Right forelimb (tissue), 1 donor: Measurements from ENCODE around the gene HTT.

ENCODE experiments used
- DNase-seq: peaks from one replicate; pipeline ENCODE4 v3.0.0-alpha.2; 2018

The HTT gene

DNA sequence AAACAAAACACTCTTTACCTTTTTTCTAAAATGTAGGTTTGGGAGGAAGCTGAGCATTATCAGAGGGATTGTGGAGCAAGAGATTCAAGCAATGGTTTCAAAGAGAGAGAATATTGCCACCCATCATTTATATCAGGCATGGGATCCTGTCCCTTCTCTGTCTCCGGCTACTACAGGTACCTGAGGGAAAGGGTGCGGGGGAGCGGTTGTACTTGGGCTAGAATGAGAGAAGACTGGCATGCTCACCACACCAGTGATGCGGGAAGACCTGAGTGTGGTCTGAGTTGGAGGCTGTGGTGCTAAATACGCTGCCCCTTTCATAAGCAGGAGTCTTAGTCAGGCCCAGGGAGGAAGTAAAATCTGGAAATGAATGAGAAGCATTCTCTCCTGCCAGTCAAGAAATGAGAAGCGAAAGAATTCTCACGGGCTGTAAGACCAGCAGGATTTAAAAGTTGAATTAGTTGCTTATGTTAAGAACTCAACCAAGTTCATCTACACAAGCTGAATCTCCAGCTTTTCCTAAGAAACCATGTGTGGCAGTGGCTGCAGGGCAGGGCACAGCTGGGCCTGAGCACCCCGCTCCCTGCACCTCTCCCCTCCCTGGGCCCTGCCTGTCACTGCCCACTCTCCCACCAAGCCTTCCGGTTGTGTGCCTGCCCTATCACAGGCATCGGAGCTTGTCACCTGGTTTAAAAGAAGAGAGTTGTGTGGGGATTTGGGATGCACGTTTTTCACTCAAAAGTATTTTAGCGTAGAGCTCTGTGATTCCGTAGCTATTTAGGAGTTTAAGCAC, 149.7 kb downstream of the HTT start:
- no peak for DNase-seq

DNA sequence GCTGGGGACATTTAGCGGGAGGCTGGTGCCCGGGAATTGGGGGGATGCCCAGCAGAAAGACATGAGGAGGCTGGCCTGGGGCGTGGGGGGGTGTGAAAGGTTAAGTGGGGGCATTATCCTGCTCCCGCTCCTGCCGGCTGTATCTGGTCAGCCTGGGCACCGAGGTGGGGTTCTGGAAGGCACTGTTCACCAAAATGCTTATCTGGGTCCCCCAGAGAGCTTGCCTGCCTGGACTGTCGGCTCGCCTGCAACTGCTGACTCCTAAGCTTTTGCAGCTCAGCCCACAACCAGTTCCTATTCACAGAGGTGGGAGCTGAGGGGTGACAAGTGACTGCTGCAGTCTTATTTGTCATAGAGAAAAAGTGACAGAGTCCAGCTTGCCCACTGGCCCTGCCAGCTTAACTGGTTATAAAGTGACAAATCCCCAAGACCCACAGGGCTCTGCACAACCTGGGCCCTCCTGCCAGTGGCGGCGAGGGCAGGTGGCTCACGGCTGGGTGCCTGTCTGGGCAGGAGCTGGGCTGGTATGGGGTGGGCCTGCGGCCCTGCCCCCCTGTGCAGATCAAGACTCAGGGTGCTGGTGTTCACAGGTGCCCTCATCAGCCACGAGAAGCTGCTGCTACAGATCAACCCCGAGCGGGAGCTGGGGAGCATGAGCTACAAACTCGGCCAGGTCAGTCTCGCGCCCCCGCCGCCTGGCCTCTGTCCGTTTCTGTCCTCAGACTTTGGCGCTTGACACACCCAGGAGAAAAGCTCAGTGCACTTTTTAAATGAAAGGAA, 150.8 kb downstream of the HTT start:
- no peak for DNase-seq

DNA sequence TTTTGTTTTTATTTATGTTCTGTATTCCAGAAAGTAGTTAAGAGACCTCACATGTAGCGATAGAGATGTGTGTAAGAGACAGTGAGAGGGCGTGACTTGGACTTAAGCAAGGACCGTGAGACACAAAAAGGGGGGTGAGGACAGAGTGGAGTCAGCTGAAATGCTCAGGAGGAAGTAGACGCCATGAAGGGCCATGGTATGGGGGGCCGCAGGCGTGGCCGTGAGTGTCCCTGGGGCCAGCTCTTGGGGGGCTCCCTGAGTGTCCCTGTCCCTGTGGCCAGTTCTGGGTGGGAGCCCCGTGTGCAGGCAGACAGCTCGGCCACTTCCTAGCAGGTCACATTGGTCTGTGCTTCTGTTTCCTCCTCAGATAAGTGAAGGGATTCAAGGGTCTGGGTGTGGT, 151.5 kb downstream of the HTT start:
- DNase-seq, result no peak

DNA sequence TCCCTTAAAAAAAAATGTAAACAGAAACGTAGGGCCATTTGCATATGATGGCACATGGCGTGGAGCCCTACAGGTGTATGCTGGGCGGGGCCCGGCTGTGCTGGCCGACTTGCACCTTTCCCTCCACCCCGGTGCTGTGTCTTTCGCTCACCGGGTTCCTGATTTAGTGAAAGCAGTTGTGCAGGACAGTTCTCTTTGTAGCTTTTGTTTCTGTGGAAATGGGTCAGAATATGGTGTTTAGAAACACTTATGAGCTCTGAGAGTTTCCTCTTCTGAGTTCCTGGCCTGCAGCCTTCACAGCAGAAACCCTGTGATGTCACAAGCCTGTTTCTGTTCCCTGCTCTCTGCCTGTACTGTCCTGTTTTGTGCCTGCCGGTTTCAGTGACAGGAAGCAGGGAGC, 152.0 kb downstream of the HTT start:
- no peak for DNase-seq

DNA sequence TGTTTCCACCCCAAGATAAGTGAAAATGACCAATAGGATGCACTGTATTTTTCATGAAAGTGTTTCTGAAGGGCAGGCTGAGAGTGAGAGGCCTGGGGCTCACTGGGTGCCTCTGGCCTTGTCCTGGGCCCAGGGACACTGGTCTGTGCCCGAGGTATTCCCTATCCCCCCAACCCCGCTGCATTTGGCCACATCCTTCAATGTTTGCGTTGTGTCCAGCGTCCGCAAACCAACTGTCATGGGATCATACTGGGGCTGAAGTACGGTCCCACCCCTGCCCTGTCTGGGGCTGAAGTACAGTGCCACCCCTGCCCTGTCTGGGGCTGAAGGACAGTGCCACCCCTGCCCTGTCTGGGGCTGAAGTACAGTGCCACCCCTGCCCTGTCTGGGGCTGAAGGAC, 152.5 kb downstream of the HTT start:
- no peak for DNase-seq

DNA sequence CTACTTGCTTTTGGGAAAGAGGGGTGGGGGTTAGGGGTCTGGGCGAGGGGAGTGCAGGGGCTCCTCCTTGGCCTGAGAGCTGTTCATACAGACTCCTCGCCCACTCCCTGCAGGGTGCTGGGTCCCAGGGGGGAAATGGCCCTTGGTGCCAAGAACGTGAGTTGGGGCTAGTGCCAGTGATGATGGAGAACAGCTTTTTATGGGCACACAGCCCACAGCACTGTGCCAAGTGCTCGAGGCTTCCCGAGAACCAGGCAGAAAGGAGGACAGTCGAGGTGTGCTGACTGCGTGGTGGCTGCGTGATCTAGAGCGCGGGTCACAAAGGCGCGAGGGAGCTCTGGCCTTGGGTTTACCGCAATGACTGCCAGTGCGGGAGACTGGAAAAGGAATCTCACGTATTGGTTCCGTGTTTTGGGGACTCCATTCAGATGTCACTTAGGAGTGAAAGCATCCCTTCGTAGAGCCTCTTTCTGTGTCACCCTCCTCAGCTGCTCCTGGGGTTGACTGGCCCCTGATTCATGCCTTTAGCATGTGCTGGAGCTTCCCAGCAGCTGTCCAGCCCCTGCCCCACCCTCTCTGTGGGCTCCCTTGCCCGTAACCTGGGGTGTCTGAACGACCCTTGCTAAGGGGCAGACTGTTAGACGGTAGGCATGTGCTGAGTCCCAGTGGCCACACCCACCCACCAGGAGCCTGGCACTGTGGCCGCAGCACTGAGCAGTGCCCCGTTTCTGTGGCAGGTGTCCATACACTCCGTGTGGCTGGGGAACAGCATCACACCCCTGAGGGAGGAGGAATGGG, 153.6 kb downstream of the HTT start:
- DNase-seq, result no peak

DNA sequence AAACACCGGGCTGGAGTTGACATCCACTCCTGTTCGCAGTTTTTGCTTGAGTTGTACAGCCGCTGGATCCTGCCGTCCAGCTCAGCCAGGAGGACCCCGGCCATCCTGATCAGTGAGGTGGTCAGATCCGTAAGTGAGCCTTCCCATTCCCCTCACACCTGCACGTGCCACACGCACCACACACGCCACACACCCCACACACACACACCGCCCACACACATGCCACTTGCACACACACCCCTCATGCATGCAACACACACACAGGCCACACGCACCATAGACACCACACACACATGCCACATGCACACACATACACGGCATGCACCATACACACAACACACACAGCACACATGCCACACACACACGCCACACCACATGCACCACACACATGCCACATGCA, 154.4 kb downstream of the HTT start:
- no peak for DNase-seq

DNA sequence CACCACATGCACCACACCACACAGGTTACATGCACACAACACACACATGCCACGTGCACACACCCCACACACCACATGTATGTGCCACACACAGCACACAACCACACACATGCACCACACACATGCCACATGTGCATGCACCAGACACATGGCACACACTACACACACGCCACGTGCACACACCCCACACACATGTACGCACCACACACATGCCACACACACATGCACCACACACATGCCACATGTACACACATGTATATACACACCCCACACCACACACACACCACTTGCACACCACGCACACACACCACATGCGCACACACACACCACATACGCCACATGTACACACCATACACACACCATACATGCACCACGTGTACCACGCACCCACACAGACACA, 154.8 kb downstream of the HTT start:
- DNase-seq, result no peak

DNA sequence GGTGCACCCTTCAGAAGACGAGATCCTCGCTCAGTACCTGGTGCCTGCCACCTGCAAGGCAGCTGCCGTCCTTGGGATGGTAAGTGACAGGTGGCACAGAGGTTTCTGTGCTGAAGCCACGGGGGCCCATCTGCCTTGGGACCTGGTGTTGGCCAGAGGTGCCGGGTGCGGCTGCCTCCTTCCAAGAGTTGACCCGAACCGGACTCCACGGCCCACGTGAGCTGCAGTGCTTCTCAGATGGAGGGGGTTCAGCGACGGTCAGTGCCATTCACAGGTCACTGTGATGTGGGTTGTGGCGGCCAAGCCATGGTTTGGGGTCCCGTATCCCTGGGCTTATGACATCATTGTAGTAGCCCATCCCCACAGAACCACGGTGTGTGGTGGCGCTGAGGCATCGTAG, 155.5 kb downstream of the HTT start:
- DNase-seq, result no peak

DNA sequence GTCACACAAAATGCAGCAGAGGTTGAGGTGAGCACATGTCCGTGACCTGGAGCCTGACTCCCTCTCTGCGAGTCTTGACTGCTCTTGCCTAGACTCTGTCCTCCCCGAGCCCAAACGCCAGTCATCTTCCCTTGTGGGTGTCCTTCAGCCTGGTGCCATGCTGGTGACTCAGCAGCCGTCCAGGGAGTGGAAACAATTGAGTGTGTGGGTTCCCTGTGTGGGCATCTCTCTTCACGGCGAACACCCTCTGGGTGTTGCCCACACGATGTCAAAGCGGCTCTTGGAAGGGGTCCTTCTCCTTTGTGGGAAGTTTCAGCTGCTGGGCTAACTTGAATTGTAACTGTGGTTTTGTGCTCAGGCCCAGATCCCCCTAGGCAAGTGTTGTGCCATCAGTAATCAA, 157.0 kb downstream of the HTT start:
- no peak for DNase-seq

DNA sequence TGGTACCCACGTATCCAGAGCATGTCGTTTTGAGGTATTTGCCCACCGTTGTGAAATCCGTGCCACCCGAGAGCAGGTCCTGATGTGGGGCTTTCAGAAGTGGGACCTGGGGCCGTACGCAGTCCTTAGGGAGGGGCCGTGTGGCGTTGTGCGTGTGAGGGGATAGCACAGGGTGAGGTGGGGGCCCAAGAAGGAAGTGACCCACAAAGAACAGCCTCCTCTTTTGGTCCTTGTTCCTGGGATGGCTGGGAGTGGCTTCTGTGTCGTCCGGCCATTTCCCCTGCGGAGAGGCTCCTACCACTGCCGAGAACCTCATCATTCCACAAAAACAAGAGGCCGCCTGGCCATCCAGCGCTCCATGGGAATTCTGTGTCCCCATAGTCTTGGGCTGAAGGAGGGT, 157.5 kb downstream of the HTT start:
- DNase-seq, result no peak

DNA sequence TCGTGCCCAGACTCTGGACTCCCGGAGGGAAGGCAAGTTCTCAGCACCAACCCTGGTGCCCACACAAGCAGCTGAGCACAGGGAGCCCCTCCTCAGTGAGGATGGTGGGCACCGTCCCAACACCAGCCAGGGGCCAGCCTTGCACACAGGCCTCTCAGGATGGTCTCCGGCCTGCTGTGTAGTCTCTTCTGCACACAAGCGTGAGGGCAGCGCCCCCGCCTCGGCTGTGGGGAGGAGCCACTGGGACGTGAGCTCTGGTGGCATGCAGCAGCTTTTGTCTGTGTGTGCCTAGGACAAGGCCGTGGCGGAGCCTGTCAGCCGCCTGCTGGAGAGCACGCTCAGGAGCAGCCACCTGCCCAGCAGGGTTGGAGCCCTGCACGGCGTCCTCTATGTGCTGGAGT, 158.4 kb downstream of the HTT start:
- no peak for DNase-seq

DNA sequence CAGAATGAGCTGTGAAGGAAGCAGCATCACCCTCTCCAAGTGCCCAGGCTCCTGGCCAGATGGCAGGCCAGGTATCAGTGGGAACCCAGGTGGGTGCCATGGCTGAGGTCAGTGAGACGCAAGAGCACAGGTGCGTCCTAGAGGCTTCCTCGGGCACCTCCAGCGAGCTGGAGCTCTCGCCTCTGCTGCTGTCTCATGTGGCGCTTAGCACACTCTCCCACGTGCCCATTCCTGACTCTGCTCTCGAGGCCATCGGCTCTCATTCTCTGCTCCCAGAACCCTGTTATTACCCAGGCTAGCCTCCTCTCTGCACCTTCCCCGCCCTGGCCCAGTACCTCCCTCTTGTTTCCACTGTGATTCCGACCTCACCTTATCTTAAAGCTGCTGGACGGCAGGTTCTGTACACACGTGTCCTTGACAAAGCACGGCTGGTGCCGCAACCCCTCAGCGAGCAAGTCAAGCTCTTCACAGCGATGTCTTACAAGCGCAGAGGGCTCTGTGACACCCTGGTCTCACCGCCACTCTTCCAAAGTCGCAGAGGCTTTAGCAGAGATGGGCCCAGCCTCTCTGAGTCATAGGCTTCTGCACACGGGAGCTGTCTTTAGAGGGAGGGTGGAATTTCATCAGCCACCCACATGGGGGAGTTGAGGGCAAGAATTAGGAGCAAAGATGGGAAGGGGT, 159.1 kb downstream of the HTT start:
- no peak for DNase-seq

DNA sequence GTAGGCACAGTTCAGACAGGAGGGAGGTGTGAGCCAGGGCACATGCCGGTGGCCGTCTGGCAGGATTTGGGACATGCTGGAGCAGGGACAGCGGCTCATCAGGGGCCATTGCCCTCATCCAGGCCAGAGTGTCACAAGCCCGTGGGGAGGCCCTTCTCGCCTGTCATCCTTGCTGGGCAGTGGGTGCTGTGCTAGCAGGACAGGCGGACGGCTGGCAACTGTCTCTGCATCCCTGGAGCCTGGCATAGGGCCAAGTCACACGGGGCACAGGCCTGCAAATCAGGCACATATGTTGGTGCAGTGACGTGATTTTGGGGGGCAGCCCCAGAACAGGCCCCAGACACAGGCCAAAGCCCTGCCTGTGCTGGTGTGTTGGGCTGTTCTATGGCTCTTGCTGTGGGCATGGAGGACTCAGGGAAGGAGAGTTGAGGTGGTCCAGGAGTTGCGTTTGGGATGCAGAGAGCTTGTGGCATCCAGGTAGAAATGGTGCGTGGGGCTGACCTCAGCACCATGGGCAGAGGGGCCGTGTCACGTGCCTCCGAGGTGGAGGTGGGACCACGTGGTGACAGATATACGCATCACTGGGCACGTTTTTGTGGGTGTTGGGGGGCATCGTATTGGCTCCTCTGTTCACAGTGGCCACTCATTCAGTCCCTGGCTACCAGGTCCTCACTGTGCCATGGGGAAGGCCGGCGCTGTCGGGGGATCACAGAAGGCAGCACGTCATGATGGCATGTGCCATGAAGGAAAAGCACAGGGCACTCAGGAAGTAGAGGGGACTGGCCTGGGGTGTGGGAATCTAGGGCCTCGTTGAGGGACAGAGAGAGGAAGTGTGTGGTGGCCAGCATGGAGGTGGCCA, 159.9 kb downstream of the HTT start:
- DNase-seq, result no peak

DNA sequence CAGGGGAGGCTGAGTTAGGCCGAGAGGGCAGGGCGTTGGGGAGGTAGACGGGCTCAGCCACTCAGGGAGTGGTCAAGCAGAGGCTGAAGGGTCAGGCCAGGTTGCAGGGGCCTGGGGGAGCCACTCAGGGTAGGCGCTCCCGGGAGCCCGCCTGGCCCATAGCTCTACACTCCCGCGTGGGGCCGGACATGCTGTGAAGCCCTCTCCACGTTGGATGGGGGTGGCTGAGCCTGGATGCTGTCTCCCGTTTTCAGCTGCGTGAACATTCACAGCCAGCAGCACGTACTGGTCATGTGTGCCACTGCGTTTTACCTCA, 160.5 kb downstream of the HTT start:
- DNase-seq, result no peak

DNA sequence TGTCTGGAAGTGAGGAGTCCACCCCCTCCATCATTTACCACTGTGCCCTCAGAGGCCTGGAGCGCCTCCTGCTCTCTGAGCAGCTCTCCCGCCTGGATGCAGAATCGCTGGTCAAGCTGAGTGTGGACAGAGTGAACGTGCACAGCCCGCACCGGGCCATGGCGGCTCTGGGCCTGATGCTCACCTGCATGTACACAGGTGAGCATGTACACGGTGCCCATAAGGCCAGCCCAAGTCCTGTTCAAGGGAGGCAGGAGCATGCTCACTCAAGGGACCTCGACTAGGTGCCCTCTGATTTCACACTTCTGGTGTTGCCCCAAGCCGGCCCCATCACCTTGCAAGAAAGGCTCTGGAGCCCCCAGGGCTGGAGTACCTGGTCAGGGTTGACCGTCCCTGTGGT, 161.1 kb downstream of the HTT start:
- no peak for DNase-seq

DNA sequence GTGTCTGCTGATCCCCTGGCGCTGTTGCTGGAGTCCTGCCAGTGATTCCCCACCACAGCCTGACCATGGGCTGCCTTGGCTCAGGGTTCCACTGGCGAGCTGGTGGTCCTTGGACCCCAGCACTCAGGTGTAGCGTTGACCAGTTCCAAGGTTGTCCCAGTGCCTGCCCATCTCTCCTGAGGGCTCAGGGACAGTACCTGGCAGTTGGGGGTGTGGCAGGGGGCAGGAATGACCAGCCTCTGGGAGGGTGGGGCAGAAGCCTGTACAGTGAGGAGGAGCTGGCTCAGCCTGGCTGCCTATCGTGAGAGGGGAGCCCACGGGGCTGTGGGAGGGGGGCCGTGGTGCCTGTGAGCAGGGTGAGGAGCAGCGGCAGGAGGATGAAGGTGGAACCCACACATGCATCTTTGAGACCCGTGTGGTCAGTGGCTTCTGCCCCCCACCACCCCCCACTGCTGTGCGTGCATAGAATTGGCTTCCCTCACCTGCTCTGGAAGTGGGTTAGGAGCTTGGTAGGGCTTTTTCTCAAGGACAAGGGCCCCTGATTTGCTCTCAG, 161.9 kb downstream of the HTT start:
- no peak for DNase-seq

DNA sequence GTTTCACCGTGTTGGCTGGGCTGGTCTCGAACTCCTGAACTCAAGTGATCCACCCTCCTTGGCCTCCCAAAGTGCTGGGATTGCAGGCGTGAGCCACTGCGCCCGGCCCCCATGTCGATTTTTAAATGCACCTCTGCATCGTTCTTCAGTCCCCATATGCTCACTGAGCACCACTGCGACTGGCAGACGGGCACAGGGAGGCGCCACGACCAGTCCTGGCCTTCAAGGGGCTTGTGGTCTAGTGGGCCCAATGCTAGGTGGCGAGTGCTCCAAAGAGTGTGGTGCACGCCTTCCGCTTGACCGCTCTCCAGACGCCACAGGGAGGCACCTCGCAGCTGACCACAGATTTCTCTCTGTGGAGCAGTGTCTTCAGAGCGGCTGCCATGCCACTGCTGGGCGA, 162.8 kb downstream of the HTT start:
- no peak for DNase-seq

DNA sequence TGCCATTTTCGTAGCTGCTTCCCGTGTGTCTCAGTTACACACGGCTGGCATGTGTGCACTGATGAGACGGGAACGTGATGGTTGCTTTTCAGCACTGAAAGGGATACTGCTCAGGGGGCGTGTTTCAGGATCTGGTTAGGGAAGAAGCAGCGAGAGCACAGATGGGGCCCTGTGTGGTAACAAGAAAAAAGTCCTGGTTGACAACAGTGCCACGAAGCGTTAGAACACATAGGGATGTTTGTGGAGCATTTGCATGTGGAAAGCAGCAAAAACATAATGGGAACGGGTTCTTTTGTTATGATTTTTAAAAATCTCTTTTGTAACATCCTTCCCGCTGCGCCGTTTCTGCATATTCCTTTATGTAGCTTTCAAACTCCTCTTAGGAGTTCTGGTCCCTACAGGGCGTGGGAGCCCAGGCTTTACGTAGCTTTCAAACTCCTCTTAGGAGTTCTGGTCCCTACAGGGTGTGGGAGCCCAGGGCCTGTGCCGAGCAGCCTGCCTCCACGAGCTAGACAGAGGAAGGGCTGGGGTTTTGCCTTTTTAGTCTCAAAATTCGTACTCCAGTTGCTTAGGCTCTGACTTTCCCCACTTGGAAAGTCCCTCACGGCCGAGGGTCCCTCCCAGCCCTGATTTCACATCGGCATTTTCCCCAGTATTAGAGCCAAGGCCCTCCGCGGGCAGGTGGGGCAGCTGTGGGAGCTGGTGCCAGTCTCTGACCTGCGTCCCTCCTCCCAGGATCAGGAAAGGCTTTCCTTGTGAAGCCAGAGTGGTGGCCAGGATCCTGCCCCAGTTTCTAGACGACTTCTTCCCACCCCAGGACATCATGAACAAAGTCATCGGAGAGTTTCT, 163.5 kb downstream of the HTT start:
- DNase-seq, result no peak

DNA sequence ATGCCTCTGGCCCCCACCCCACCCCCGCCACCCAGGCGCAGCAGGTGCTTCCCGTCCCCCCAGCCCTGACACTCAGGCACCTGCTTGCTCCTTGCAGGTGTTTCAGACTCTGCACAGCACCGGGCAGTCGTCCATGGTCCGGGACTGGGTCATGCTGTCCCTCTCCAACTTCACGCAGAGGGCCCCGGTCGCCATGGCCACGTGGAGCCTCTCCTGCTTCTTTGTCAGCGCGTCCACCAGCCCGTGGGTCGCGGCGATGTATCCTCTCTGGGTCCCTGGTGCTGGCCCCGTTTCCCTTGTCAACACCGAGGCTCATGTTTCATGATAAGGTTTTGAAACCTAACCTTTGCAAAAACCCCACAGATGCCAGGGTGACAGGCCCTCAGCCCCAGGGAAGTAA, 164.2 kb downstream of the HTT start:
- DNase-seq, result no peak

DNA sequence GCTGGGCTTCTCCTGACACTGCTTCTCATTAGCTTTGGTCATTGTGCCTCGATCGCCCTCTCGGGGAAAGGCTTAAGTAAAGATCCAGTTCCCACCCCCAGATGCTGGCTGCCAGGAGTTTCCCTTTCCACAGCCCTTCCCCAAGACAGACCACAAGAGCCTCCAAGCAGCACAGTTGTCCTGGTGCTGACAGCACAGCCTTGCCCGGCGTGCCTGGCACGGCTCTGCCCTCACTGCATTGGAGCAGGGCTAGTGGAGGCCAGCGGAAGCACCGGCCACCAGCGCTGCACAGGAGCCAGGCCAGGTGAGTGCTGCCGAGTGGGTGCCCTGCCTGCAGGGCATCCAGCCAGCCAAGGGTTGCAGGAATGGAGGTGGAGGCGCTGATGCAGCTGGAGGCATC, 164.8 kb downstream of the HTT start:
- no peak for DNase-seq
